GM23338 (cell line): Measurements from ENCODE around the gene SUGCT. TPM values are rescaled to one million over a fixed set of nuclear protein-coding genes. Genes with fewer than 3 reads are reported as not detected.

Source experiments
- ATAC-seq: fragments of 200-7000 bp; cut with Tn5 transposase; 3 replicates; pipeline ENCODE4 v1.9.1; 2020
- DNase-seq: peaks from one replicate; pipeline ENCODE4 v3.0.0-alpha.2; 2015; ENCODE audit warnings: low spot score
- H2AFZ ChIP-seq: fragments of 200-600 bp; sonication (generic); 2 replicates; pipeline ENCODE4 v1.8.0; 2016; ENCODE audit warnings: antibody characterized with exemption, mild to moderate bottlenecking, moderate library complexity
- H3F3A ChIP-seq: fragments of 200-600 bp; sonication (generic); replicated peaks from 2 replicates; pipeline ENCODE4 v1.8.0; 2017; ENCODE audit warnings: antibody characterized with exemption, mixed run types, low read depth
- H3K27ac ChIP-seq: fragments of 200-600 bp; sonication (generic); 2 replicates; pipeline ENCODE4 v1.6.1; 2016; ENCODE audit warnings: low read depth
- H3K27me3 ChIP-seq: fragments of 200-600 bp; sonication (generic); 2 replicates; pipeline ENCODE4 v1.8.0; 2016; ENCODE audit warnings: mild to moderate bottlenecking, mixed run types, moderate library complexity; ENCODE audit not compliant: insufficient read depth
- H3K36me3 ChIP-seq: fragments of 200-600 bp; sonication (generic); 2 replicates; pipeline ENCODE4 v1.8.0; 2016; ENCODE audit warnings: mild to moderate bottlenecking; ENCODE audit not compliant: insufficient read depth
- H3K4me1 ChIP-seq: fragments of 200-600 bp; sonication (generic); 2 replicates; pipeline ENCODE4 v1.8.0; 2016; ENCODE audit warnings: mild to moderate bottlenecking, moderate library complexity; ENCODE audit not compliant: insufficient read depth
- H3K4me2 ChIP-seq: fragments of 200-600 bp; sonication (generic); 2 replicates; pipeline ENCODE4 v1.7.1; 2017; ENCODE audit warnings: mixed run types
- H3K4me3 ChIP-seq: fragments of 200-600 bp; sonication (generic); 2 replicates; pipeline ENCODE4 v1.6.1; 2016; ENCODE audit warnings: mixed run types
- H3K79me2 ChIP-seq: fragments of 200-600 bp; sonication (generic); replicated peaks from 2 replicates; pipeline ENCODE4 v1.8.0; 2017; ENCODE audit warnings: mild to moderate bottlenecking; ENCODE audit not compliant: insufficient read depth
- H3K9me2 ChIP-seq: fragments of 200-600 bp; sonication (generic); 2 replicates; pipeline ENCODE4 v1.8.0; 2017; ENCODE audit not compliant: insufficient read depth
- H4K20me1 ChIP-seq: fragments of 200-600 bp; sonication (generic); replicated peaks from 2 replicates; pipeline ENCODE4 v1.8.0; 2017; ENCODE audit warnings: mild to moderate bottlenecking; ENCODE audit not compliant: insufficient read depth
- H3K27ac Mint-ChIP-seq: 2 replicates; pipeline ENCODE4 v1.8.0; 2020; ENCODE audit warnings: inconsistent platforms, mild to moderate bottlenecking, moderate library complexity, mixed read lengths
- H3K27me3 Mint-ChIP-seq: 3 replicates; pipeline ENCODE4 v1.8.0; 2022; ENCODE audit warnings: low read depth, mild to moderate bottlenecking, moderate library complexity, mixed read lengths, inconsistent platforms; ENCODE audit not compliant: insufficient read depth, poor library complexity
- H3K36me3 Mint-ChIP-seq: 3 replicates; pipeline ENCODE4 v1.8.0; 2021; ENCODE audit warnings: low read depth, mild to moderate bottlenecking, inconsistent platforms, moderate library complexity, mixed read lengths
- H3K4me1 Mint-ChIP-seq: 3 replicates; pipeline ENCODE4 v1.8.0; 2020; ENCODE audit warnings: mild to moderate bottlenecking, inconsistent platforms, mixed read lengths
- H3K4me3 Mint-ChIP-seq: 3 replicates; pipeline ENCODE4 v1.8.0; 2021; ENCODE audit warnings: moderate library complexity, mild to moderate bottlenecking, inconsistent platforms, mixed read lengths
- H3K9me3 Mint-ChIP-seq: 3 replicates; pipeline ENCODE4 v1.8.0; 2020; ENCODE audit warnings: moderate library complexity, mild to moderate bottlenecking, inconsistent platforms, mixed read lengths
- EZH2phosphoT487 ChIP-seq: fragments of 200-600 bp; sonication (generic); IDR thresholded peaks from one replicate; pipeline ENCODE4 v1.8.1; 2018; ENCODE audit warnings: antibody characterized with exemption; ENCODE audit not compliant: unreplicated experiment
- JUNB ChIP-seq: IDR thresholded peaks from one replicate; pipeline ENCODE4 v1.6.1; 2016; ENCODE audit warnings: antibody characterized with exemption; ENCODE audit not compliant: unreplicated experiment
- NANOG ChIP-seq: IDR thresholded peaks from 2 replicates; pipeline ENCODE4 v1.6.1; 2016; ENCODE audit warnings: antibody characterized with exemption, borderline replicate concordance
- POLR2AphosphoS5 ChIP-seq: IDR thresholded peaks from 2 replicates; pipeline ENCODE4 v1.6.1; 2016; ENCODE audit warnings: antibody characterized with exemption, low read depth
- ZNF114 ChIP-seq: fragments of 250-450 bp; sonication (Bioruptor Pico); IDR thresholded peaks from 2 replicates; pipeline ENCODE4 v1.5.0; 2020; ENCODE audit warnings: mild to moderate bottlenecking, moderate library complexity
- ZNF331 ChIP-seq: fragments of 250-450 bp; sonication (Bioruptor Pico); IDR thresholded peaks from 2 replicates; pipeline ENCODE4 v1.5.0; 2020; ENCODE audit warnings: low read depth, mild to moderate bottlenecking, moderate library complexity
- polyA plus RNA-seq: library from polyadenylated mRNA; unstranded; fragments of >200 nt; fragmentation: Nextera tagmentation; extraction: Ambion mirVana; gene quantifications from 2 replicates; pipeline ENCODE4 v1.2.1, GENCODE V29; 2016
- total RNA-seq: library from RNA; depleted of rRNA; stranded (reverse); fragments of >200 nt; shearing (Covaris generic); gene quantifications from 2 replicates; pipeline ENCODE4 v1.2.3, GENCODE V29; 2014
- TF ChIP-seq, protein P1 (sequence below): IDR thresholded peaks from 2 replicates; pipeline ENCODE4 v1.6.1; 2016; ENCODE audit warnings: antibody characterized with exemption
- TF ChIP-seq, protein P2 (sequence below), 2 experiments: fragments of 200-600 bp in 1 of 2; sonication (generic) in 1 of 2; conservative IDR thresholded peaks; 2 replicates each; pipeline versions ENCODE4 v1.5.1 to v1.6.1; 2016 to 2017; ENCODE audit warnings: antibody characterized with exemption in 2 of 2, low read depth in 2 of 2, mild to moderate bottlenecking in 2 of 2, moderate library complexity in 1 of 2
- TF ChIP-seq, protein P3 (sequence below): IDR thresholded peaks from one replicate; pipeline ENCODE4 v1.6.1; 2018; ENCODE audit warnings: antibody characterized with exemption; ENCODE audit not compliant: unreplicated experiment

The SUGCT gene
- total and polyA plus RNA-seq, 2 experiments from 2014 or later: 4.2 to 5.6 TPM

DNA sequence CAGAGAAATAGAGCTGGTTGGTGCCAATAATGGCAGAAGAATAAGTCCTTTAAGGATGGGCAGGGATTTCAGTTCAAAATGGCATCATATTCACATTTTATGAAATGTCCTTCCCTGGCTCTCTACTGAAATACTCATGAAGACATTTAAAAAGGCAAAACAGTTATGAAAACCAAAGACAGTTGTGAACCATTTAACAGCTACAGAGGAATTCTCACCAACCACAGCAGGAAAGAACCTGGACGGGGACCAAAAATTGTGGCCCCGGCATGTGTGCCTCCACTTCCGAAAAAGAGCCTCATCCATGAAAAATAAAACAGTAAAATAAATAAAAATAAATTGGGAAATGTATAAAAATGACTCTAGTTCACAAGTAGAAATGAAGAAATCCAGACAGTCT is 539.5 kb downstream of the SUGCT start (continued):
- TF ChIP-seq ZNF114 (CRISPR knock-in tag) (no peak), POLR2AphosphoS5 (no peak), NANOG (no peak), JUNB (no peak), ZNF331 (CRISPR knock-in tag) (no peak)
- TF ChIP-seq, protein P1, sequence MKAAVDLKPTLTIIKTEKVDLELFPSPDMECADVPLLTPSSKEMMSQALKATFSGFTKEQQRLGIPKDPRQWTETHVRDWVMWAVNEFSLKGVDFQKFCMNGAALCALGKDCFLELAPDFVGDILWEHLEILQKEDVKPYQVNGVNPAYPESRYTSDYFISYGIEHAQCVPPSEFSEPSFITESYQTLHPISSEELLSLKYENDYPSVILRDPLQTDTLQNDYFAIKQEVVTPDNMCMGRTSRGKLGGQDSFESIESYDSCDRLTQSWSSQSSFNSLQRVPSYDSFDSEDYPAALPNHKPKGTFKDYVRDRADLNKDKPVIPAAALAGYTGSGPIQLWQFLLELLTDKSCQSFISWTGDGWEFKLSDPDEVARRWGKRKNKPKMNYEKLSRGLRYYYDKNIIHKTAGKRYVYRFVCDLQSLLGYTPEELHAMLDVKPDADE: no peak
- TF ChIP-seq, protein P2, sequence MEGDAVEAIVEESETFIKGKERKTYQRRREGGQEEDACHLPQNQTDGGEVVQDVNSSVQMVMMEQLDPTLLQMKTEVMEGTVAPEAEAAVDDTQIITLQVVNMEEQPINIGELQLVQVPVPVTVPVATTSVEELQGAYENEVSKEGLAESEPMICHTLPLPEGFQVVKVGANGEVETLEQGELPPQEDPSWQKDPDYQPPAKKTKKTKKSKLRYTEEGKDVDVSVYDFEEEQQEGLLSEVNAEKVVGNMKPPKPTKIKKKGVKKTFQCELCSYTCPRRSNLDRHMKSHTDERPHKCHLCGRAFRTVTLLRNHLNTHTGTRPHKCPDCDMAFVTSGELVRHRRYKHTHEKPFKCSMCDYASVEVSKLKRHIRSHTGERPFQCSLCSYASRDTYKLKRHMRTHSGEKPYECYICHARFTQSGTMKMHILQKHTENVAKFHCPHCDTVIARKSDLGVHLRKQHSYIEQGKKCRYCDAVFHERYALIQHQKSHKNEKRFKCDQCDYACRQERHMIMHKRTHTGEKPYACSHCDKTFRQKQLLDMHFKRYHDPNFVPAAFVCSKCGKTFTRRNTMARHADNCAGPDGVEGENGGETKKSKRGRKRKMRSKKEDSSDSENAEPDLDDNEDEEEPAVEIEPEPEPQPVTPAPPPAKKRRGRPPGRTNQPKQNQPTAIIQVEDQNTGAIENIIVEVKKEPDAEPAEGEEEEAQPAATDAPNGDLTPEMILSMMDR (conservative IDR thresholded peaks at IDR 0.05; ENCODE audit: low read depth in 2 of 2): no peak

DNA sequence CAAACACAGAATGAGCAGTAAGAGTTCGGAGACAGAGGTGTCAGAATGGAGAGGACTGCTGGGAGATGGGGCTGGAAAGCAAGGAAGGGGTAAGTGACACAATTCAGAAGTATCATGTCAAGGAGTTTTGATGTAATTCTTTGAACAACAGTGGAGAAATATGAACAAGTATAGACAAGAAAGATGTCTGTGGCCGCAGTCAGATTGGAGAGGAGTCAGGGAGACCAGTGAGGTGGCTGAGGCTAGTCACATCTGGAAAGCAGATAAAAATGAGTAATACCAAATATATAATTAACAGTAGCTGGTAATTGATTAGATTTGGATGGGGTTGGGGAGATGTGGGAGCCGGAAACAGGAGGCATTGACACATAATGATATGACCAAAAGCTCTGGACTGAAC is 540.9 kb downstream of the SUGCT start:
- Mint-ChIP-seq H3K9me3 (no peaks in the 10 kb centered on the region), H3K27me3 (no peaks in the 10 kb centered on the region), H3K4me3 (no peak overlapping the region), H3K36me3 (no peaks in the 10 kb centered on the region), H3K27ac (no peak overlapping the region), H3K4me1 (peaks cover 2% of the 10 kb centered on the region; the same call in 1 of the 3 replicates)
- no peaks in the 10 kb centered on the region for H3K36me3 ChIP-seq
- H3K4me2 ChIP-seq: no peak overlapping the region
- H3K27me3 ChIP-seq: no peaks in the 10 kb centered on the region
- no peaks in the 10 kb centered on the region for H3K79me2 ChIP-seq
- no peak overlapping the region for H3K4me3 ChIP-seq
- H4K20me1 ChIP-seq: no peaks in the 10 kb centered on the region
- ATAC-seq (no peak), DNase-seq (no peak)
- no peaks in the 10 kb centered on the region for H3K9me2 ChIP-seq
- H3K27ac ChIP-seq: no peak overlapping the region
- H3K4me1 ChIP-seq: no peaks in the 10 kb centered on the region
- no peak overlapping the region for H2AFZ ChIP-seq
- H3F3A ChIP-seq: no peaks in the 10 kb centered on the region
- TF ChIP-seq ZNF114 (CRISPR knock-in tag) (no peak), ZNF331 (CRISPR knock-in tag) (no peak), NANOG (no peak), POLR2AphosphoS5 (no peak), EZH2phosphoT487 (no peak), JUNB (no peak)
- TF ChIP-seq, protein P2 (conservative IDR thresholded peaks at IDR 0.05; ENCODE audit: low read depth in 2 of 2): no peak
- TF ChIP-seq, protein P3, sequence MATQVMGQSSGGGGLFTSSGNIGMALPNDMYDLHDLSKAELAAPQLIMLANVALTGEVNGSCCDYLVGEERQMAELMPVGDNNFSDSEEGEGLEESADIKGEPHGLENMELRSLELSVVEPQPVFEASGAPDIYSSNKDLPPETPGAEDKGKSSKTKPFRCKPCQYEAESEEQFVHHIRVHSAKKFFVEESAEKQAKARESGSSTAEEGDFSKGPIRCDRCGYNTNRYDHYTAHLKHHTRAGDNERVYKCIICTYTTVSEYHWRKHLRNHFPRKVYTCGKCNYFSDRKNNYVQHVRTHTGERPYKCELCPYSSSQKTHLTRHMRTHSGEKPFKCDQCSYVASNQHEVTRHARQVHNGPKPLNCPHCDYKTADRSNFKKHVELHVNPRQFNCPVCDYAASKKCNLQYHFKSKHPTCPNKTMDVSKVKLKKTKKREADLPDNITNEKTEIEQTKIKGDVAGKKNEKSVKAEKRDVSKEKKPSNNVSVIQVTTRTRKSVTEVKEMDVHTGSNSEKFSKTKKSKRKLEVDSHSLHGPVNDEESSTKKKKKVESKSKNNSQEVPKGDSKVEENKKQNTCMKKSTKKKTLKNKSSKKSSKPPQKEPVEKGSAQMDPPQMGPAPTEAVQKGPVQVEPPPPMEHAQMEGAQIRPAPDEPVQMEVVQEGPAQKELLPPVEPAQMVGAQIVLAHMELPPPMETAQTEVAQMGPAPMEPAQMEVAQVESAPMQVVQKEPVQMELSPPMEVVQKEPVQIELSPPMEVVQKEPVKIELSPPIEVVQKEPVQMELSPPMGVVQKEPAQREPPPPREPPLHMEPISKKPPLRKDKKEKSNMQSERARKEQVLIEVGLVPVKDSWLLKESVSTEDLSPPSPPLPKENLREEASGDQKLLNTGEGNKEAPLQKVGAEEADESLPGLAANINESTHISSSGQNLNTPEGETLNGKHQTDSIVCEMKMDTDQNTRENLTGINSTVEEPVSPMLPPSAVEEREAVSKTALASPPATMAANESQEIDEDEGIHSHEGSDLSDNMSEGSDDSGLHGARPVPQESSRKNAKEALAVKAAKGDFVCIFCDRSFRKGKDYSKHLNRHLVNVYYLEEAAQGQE: no peak
